GM18508 (cell line): ENCODE measurements around the gene BRD7.

Source experiments
- ATAC-seq: cut with Tn5 transposase; IDR thresholded peaks from one replicate; pipeline ENCODE4 v1.9.1; 2021; ENCODE audit warnings: moderate number of reproducible peaks; ENCODE audit not compliant: insufficient read depth, unreplicated experiment

BRD7 gene

DNA sequence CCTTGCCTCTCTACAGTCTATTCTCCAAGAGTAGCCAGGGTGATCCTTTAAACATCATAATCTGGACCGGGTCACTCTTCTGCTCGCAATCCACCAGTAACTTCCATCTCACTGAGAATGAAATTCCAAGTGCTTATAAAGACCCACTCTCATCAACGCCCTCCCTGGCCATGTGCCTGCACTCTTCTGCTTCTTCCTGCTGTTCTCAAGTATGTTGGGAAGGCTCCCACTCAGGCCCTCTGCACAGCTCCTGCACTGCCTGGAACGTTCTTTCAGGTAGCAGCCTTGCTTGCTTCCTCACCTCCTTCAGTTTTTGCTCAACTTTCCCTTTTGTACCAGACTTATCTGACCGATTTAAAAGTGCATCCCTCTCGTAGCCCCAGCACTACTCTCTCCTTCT is 44.4 kb downstream of the BRD7 start:
- no peak for ATAC-seq

DNA sequence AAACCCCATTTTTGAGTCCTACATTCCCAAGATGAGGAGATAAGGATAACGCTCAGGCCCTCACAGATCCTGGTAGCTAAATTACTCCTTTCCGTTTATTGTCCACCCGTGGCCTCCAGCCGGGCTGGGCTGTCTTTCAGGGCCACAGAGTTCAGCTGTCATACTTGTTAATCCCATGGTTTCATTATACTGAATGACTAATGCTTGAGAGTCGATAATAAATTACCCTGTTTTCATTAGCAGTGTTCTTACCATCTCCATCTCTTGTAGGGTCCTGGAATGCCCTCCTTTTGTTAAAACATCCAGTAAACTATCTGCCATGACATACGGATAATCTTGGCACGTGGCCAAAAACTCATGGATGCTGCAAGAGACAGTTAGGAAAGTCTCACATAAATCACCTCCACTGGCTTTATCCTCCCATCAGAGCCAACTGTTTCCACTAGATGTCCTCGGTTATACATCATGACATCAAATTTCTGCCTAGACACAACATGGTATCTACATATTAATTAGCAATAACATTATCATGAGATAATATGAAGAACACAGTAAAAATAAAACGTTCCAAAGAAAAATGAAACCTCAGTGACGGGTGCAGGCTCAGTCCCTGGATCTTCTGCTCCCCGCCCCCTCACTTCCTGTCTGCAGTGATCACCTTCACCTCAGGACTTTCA is 45.3 kb downstream of the BRD7 start:
- no peak for ATAC-seq

DNA sequence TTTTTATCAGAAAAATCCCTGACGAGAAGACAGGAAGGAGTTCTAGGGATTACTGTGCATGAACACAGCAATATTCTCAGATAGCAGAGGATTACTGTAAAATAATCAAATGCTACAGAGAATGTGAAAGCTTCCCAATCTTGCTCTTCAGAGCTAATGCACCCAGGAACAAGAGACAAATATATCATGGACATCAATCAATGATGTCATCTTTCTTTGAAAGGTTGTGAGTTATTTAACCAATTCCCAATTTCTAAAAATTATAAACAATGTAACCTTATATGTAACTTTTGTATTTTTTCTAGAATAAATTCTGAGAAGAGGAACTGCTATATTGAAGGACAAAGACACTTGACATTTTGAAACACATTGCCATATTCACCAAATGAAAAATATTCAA is 46.5 kb downstream of the BRD7 start:
- no peak for ATAC-seq

DNA sequence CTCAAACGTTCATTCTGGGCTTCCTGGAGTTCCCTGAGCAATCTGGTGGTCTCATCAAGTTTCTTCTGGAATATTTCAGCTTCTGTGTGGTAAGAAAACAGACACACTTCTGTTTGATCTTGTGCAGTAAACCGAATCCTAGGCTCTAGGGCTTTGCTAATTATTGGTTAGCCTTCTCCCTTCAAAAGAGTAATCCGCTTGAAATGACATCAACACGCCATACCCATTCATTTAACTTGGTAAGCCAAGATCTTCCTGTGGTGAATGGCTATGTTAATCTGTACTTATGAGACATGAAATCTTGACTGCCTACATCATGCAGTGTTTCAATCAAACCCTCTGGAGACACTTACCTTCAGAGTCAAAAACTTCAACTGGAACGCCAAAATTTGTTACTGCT is 48.5 kb downstream of the BRD7 start:
- no peak for ATAC-seq

DNA sequence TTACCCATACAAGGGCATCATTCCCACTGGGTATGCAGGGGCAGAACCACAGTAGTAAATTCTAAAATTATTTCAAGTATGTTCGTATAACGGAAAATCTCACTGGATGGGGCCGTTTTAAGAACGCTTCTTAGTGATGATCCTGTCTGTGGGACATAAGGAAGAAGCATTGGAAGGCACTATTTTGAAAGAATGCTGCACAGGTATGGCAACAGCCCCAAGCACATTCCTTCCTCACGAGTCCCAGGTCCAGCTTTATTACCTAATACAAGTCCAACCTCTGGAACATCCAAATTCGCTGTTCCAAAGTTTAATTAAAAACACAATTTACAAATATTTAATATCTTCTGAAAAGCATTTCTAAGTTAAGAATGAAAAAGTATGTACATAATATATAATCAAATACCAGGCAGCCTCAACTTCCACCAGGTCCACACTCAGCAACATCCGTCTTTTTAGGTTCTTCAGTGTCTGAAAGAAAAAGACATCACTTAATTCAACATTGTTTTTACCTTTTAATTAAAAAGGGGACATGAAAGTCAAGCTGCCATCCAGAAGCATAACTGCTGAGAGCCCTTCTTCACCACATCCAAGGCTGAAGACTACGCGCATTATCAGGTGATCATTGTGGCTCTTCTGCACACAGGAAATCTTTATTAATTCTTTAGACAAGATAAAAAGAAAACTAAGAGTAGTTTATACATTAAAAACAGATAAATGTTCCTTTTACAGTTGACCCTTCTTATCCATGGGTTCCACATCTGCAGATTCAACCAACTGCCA is 49.8 kb downstream of the BRD7 start:
- no peak for ATAC-seq

DNA sequence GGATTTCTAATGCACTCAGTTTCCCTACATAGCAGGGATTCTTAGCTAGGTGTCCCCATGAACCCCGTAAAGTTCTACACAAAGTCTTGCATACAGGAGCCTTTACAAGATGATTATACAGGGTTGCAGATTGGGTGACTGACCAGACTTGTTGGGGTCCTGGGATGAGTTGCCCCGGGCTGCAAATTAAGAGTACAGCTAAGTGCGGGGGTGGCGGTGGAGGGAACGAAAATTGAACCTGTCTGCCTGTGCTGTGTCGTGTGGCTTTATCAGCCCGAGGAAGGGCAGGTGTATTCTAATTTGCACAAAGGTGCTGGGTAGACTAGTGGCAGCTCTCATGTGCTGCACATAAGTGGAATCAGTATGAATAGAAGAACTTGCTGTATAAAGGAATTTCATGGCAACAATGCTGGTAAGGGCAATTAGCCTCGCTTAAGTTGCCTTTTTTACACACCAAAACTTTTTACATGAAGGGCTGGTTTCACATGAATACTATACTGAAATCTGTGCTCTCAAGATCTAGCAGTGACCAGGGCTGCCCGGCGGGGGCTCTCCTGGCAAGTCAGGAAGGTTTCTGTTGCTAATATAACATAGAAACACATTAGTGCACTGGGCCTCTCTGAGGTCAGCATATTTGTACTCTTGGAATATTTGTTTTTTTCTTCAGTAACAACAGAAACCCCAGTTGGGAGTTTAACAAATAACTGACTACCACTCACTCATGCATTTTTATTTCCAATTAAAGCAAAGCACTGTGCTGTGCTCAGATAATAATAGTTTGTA is 51.7 kb downstream of the BRD7 start:
- ATAC-seq: no peak

DNA sequence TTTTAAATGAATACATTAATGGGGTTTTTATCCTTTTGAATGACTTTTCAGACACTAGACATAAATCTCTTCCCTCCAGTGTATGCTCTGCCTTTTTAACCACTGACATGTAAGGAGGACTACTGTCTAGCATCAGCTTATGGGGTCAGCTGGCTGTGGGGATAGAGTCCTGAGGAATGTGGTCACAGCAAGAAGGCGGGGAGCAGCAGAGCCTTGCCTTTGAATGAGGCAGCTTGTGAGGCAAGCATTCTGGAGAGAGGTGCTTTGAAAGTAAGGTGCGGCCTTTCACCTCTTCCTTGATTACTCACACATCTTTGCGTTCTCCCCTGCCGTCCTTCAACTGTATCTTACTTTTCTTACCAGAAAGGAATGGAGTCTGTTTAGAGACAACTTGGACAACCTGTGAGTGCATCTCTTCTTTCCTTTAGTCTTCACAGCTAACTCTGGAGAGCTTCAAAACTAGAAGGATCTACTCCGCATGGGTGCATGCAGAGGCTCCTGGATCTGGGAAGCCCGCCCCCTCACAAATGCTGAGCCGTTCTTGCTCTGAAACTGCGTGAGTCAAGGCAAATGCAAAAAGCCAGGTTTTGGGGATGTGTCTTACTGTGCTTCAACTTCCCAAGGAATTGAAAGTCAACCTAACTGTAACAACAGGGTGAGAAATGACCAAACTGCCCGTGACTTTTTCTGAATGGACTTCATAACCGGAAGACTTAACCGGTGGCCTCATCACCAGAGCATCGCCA is 52.5 kb downstream of the BRD7 start:
- ATAC-seq: no peak

DNA sequence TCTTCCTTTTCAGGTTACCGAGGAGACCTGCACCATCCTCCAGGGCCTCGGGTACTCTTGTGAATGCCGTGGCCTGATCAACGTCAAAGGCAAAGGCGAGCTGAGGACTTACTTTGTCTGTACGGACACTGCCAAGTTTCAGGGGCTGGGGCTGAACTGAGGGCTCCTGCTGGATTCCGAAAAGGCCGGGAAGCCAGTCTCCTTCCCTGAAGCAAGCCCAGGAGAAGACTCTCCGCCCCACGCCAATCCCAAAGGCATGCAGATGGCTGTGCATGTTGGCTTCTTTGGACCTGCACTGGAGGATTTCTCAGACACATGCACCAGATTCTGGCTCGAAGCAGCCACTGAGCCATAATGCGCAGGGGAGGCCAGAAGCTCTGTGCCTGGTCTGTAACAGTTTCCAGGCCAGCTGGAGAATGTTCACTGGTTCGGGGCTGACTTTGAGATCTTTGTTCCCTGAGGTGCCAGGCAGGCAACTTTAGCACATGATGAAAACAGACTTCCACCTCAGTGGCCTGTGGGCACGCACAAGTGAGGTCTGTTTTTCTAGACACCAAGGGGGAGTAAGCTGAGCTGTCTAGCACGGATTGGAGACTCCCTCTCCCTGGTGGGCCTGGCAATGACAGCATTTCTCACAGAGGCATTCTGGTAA is 53.3 kb downstream of the BRD7 start:
- ATAC-seq: no peak

DNA sequence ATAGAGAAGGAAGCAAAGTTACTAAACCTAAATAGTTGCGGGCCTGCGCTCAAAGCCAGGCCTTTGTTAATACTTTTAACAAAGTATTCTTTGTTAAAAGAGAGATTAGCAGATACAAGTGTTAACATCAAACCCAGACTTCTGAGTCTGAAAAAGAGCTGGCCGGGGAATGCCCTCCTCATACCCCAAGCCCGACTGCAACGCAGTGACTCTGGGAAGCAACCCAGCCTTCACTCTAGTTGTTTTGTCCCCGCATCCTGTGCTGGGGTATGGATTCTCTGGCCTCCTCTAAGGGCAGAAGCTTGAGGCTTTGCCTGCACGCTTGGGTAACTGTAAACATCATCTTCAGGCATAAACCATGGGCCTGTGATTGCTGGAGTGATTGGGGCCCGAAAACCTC is 54.1 kb downstream of the BRD7 start:
- no peak for ATAC-seq

DNA sequence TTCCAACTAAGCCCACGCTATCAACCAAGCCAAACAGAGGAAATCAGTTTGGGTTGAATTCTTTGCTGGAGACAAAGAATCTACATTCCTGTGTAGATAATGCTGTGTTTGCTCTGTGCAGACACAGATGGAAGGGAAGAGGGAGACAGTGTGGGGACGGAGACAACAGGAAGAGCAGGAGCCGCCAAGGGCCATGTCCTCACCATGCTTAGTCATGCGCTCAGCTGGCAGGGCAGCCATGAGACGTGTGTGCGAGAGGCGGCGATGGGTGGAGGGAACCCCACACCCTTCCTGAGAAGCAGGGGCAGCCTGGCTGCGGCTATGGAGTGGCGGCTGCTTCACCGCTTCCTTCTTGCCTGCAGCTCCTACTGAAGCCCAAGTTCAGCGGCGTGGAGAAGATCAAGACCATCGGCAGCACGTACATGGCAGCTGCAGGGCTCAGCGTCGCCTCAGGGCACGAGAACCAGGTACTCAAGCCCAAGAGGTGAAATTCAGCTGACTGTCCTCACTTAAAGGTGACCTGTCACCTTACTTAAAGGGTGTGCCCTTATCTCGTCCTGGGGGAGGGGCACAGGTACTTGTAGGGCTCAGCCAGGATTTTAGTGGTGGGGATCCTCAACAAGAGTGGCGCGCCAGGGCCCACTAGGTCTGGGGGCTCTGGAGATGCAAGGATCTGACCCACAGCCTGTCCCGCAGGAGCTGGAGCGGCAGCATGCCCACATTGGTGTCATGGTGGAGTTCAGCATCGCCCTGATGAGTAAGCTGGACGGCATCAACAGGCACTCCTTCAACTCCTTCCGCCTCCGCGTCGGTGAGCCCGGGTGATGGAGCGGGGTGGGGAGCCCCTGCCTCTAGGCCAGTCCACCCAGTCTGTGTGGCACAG is 55.0 kb downstream of the BRD7 start:
- ATAC-seq: no peak

DNA sequence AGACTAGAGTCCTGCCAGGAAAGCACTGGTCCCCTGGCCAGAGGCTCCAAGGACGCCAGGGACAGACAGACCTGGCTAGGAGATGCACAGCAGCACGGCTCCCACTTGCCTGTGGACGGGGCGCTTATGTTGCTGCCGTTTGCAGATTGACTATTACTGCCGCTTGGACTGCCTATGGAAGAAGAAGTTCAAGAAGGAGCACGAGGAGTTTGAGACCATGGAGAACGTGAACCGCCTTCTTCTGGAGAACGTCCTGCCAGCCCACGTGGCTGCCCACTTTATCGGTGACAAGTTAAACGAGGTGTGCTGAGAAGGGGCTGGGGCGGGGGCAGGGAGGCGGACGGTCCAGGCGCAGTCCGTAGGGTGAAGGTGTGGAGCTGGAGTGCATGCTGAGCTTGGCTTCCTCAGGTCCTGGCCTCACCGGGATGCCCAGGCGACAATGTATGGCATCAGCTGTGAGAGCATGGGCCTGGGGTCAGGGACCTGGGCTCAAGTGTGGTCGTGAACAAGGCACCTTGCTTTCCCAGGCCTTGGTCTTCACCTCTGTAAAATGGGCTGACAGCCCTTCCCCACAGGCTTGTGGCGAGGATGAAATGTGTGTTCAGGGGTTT is 56.8 kb downstream of the BRD7 start:
- no peak for ATAC-seq

DNA sequence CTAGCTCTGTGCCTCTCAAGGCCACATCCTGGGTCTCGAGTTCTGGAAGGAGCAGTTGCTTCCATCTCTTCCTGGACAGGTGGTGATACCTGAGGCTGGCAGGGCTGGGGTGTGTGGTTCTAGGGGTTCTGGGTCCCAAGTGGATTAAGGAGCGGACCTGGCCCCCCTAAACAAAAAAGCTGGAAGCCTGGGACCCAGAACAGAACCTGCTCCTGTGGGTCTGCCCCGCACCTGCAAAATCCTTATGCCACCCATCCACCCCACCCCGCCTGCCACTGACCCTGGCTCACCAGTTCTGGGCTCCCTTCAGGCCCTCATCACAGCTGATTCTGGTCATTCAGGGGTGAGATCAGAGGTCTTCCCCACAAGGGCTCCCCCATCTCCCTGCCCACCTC is 57.7 kb downstream of the BRD7 start:
- ATAC-seq: no peak

DNA sequence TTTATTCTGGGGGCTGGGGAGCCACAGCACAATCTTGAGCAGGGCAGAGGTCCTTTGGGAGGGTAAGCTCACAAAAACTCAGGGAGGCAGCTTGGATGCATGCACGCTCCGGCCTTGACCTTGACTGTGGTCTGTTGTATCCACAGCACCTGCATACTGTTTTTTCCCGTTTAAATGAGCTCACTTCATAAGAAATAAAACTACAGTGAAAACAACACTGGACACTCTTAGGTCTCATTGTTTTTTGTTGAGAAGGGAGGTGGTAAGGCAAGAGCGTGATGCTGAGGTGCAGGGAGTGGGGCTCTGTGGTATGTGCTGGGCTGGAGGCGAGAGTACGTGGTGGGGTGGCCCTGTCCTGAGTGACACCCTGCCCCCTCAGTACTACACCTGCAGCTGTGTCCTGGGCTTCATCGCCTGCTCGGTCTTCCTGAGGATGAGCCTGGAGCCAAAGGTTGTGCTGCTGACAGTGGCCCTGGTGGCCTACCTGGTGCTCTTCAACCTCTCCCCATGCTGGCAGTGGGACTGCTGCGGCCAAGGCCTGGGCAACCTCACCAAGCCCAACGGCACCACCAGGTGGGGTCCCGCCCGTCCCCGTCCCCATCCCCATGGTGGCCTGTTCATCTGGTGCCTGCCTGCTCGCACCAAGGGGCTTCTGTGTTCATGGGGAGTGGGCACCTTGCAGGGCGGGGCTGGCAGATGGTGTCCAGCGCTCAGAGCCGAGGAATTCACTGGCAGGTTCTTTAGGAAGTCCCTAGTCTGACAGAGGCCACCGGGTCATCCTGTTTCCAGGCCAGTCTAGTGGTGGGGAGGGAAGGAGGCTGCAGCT is 58.3 kb downstream of the BRD7 start:
- ATAC-seq: no peak

DNA sequence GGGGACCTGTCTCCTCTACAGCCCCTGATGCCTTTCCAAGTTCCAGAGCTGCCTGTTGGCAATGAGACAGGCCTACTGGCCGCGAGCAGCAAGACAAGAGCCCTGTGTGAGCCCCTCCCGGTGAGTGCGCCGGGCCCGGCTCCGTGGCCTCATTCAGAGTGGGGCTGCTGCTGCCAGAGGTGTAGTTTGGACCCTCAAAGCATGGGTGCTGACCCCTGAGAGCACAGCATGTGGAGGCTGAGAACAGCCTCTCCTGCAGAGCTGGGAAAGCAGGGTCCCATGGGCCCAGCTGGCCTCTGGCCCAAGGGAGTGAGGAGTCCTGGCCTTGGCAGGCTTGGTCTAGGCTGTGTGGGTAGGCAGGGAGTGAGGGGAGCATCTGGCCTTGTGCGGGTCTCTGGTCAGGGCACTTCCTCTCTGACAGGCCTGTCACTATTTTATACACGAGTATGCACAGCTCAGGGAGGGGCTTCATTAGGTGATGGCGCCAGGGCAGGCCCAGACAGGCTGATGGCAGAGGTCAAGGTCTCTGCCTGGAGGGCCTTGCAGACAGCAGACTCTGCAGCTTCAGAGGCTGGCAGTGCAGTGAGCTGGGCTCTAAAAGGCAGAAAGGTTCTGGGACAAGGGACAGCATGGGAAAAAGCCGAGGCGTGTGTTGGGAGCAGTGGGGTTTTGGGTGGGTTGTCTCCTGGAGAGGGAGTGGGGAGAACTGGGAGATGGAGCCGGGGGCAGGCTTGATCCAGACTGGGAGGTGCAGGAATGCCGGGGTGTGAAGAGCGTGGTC is 59.1 kb downstream of the BRD7 start:
- ATAC-seq: no peak

DNA sequence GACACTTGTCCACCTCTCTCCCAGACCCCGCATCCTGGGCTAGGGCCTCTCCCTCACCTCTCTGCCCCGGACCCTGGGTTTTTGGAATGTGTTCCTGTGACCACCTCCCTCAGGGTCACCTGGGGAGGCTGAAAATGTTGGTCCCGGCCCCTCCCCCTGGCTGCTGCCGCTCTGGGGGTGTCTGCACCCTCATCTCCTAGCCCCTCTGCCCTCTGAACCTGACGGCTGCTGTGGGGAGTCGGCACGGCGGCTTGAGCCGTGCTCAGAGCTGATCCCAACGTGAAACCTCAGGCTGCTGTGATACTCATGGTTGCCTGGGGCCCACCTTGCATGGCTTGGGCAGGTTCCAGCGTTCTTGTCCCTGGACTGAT is 59.6 kb downstream of the BRD7 start:
- no peak for ATAC-seq

DNA sequence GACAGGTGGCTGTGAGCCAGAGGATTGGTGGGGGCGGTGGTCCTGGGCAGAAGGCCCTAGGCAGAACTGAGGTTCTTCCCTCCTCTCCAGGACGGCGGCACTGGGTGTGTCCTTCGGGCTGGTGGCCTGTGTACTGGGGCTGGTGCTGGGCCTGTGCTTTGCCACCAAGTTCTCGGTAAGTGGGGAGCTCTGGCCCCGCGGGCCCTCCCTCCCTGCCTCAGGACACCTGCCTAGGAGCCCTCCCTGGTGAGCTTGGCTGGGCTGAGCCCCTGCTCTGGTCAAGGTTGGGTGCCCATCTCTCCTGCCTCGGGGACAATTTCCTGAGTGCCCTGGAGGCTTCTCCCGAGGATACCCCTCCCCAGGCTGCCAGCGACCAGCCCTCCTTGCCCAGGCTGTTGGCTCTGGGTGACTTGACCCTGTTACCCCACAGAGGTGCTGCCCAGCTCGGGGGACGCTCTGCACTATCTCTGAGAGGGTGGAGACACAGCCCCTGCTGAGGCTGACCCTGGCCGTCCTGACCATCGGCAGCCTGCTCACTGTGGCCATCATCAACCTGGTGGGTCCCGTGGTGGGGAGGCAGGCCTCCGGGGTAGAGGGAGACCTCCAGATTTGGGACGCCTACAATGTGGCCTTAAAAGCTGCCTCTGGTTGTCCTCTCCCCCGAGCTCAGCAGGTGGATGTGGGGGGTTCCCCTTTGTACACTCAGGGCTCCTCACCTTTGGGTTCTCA is 60.4 kb downstream of the BRD7 start:
- no peak for ATAC-seq

DNA sequence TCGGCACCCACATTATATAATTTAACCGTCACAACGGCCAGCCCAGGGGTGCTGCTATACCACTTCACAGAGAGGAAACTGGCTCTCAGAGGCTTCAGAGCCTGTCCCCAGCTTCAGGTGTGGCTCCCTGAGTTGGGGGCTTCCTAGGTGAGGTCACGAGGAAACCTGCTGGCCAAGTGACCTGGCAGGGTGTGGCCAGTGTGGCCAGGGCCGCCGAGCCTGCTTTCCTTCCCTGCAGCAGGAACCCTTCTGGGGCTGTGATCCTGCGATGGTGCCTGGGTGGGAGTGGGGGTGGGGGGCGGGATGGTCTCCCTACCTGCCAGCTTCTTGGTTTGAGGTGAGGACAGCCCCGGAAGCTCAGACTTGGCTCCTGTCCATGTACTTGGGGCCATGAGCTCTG is 62.5 kb downstream of the BRD7 start:
- no peak for ATAC-seq
